ENCODE results near the gene TMEM150B. TPM values are rescaled to one million over a fixed set of nuclear protein-coding genes. Genes with fewer than 3 reads are reported as not detected.
A peak's percentile ranks its signal among the peaks of the same experiment; 100 is the strongest.

Gene TMEM150B
- total RNA-seq, 1 experiment from 2014 or later: not detected

- no peak for DNase-seq
- no peak for TF ChIP-seq CTCF (conservative IDR thresholded peaks at IDR 0.05)
- TF ChIP-seq EZH2 (IDR thresholded peaks at IDR 0.05; ENCODE audit: low read depth): no peak
- H3K27me3 ChIP-seq (ENCODE audit: insufficient read depth, low read depth): peaks cover 5% of the 10 kb centered on the region
- H3K4me2 ChIP-seq: peak overlapping the region; percentile 89
- CTCF ChIA-PET: interaction anchor here (0.9 to 1.7 kb wide), 4 partner anchors 13 to 51 kb away, joined by 3 to 5 read pairs (median 4); partner anchors contain the start of genes KMT5C and TMEM238
- no peak overlapping the region for H3K27ac ChIP-seq
- H3K79me2 ChIP-seq (ENCODE audit: low read depth): no peaks in the 10 kb centered on the region
- POLR2A ChIA-PET (ENCODE audit: unreplicated experiment): interaction anchor here (0.6 to 1.2 kb wide), 5 partner anchors 13 to 182 kb away, joined by 3 to 23 read pairs (median 7); partner anchors contain the start of genes HSPBP1 and KMT5C
- H3F3A ChIP-seq (ENCODE audit: insufficient read depth, low read depth): peaks cover 36% of the 10 kb centered on the region
- no TSS peak for BruUV-seq (replicated peaks)
- no peak overlapping the region for H2AFZ ChIP-seq
- no peaks in the 10 kb centered on the region for H3K36me3 ChIP-seq (ENCODE audit: low read depth)
- H3K4me1 ChIP-seq (replicated peaks; ENCODE audit: insufficient read depth): peaks cover 47% of the 10 kb centered on the region
- H3K9me2 ChIP-seq (ENCODE audit: insufficient read depth): no peaks in the 10 kb centered on the region
- intact Hi-C loops (cut with micrococcal nuclease; ENCODE audit: unreplicated experiment): loop anchor here (1.0 kb wide), 1 partner anchor 13 kb away; the partner anchor contains the start of gene KMT5C
- H4K20me1 ChIP-seq (ENCODE audit: insufficient read depth): no peaks in the 10 kb centered on the region
- H3K9me3 ChIP-seq (ENCODE audit: insufficient read depth, low read depth): no peaks in the 10 kb centered on the region
- H3K4me3 ChIP-seq: peak overlapping the region; percentile 72; the same call in 1 of the 2 replicates
Observed at GRCh38 chr19:55352549-55353145, 27.5 kb upstream of the TMEM150B start.

- no peaks in the 10 kb centered on the region for H4K20me1 ChIP-seq (ENCODE audit: insufficient read depth)
- no peaks in the 10 kb centered on the region for H3K79me2 ChIP-seq (ENCODE audit: low read depth)
- H3K4me1 ChIP-seq (replicated peaks; ENCODE audit: insufficient read depth): peaks cover 47% of the 10 kb centered on the region
- H3K9me3 ChIP-seq (ENCODE audit: insufficient read depth, low read depth): no peaks in the 10 kb centered on the region
- TF ChIP-seq CTCF (conservative IDR thresholded peaks at IDR 0.05) (no peak), EZH2 (IDR thresholded peaks at IDR 0.05; ENCODE audit: low read depth) (no peak)
- intact Hi-C loops (cut with micrococcal nuclease; ENCODE audit: unreplicated experiment): loop anchor here (1.0 kb wide), 1 partner anchor 13 kb away; the partner anchor contains the start of gene KMT5C
- no peak overlapping the region for H3K4me3 ChIP-seq
- H3K27ac ChIP-seq: peak overlapping the region; percentile 54
- peaks cover 5% of the 10 kb centered on the region for H3K27me3 ChIP-seq (ENCODE audit: insufficient read depth, low read depth)
- H2AFZ ChIP-seq: no peak overlapping the region
- H3F3A ChIP-seq (ENCODE audit: insufficient read depth, low read depth): peaks cover 36% of the 10 kb centered on the region
- peak overlapping the region; percentile 89 for H3K4me2 ChIP-seq
- no peaks in the 10 kb centered on the region for H3K9me2 ChIP-seq (ENCODE audit: insufficient read depth)
- peak; percentile 95 to 99 for DNase-seq
- ChIA-PET CTCF (interaction anchor here (0.6 to 1.7 kb wide), 4 partner anchors 13 to 50 kb away, joined by 3 to 5 read pairs (median 3); partner anchors contain the start of genes KMT5C and TMEM238), POLR2A (ENCODE audit: unreplicated experiment) (interaction anchor here (0.5 to 1.1 kb wide), 6 partner anchors 13 to 183 kb away, joined by 4 to 23 read pairs (median 6); partner anchors contain the start of gene KMT5C)
- H3K36me3 ChIP-seq (ENCODE audit: low read depth): no peaks in the 10 kb centered on the region
- BruUV-seq (replicated peaks): no TSS peak
Observed at GRCh38 chr19:55352040-55352439, 26.9 kb upstream of the TMEM150B start.

GRCh38 chr19:55350620-55351315 lies 25.6 kb upstream of the TMEM150B start:
- no TSS peak for BruUV-seq (replicated peaks)
- no peaks in the 10 kb centered on the region for H3K9me2 ChIP-seq (ENCODE audit: insufficient read depth)
- CTCF ChIA-PET: interaction anchor here (0.6 to 1.6 kb wide), 2 partner anchors 11 to 83 kb away, joined by 3 to 5 read pairs; no protein-coding TSS in a partner anchor
- H3F3A ChIP-seq (ENCODE audit: insufficient read depth, low read depth): peaks cover 32% of the 10 kb centered on the region
- H3K79me2 ChIP-seq (ENCODE audit: low read depth): no peaks in the 10 kb centered on the region
- peak overlapping the region; percentile 54 for H3K27ac ChIP-seq
- POLR2A ChIA-PET (ENCODE audit: unreplicated experiment): interaction anchor here (0.6 to 1.0 kb wide), 3 partner anchors 22 to 304 kb away, joined by 3 to 6 read pairs (median 4); partner anchors contain the start of gene U2AF2
- H3K36me3 ChIP-seq (ENCODE audit: low read depth): no peaks in the 10 kb centered on the region
- no peaks in the 10 kb centered on the region for H4K20me1 ChIP-seq (ENCODE audit: insufficient read depth)
- peak overlapping the region; percentile 64 for H3K4me2 ChIP-seq
- H3K4me1 ChIP-seq (replicated peaks; ENCODE audit: insufficient read depth): peaks cover 50% of the 10 kb centered on the region
- no peak overlapping the region for H3K4me3 ChIP-seq
- H3K27me3 ChIP-seq (ENCODE audit: insufficient read depth, low read depth): no peaks in the 10 kb centered on the region
- TF ChIP-seq EZH2 (IDR thresholded peaks at IDR 0.05; ENCODE audit: low read depth) (no peak), CTCF (conservative IDR thresholded peaks at IDR 0.05) (no peak)
- intact Hi-C loops (cut with micrococcal nuclease; ENCODE audit: unreplicated experiment): no loop called here
- no peaks in the 10 kb centered on the region for H3K9me3 ChIP-seq (ENCODE audit: insufficient read depth, low read depth)
- no peak for DNase-seq
- no peak overlapping the region for H2AFZ ChIP-seq

All from PC-9 (cell line).